Naive B cell (primary cell): ENCODE measurements around the gene DCANP1. TPM values are rescaled to one million over a fixed set of nuclear protein-coding genes. Genes with fewer than 3 reads are reported as not detected.

Source experiments
- ATAC-seq, 2 donors: fragments of 150-1000 bp; cut with Tn5 transposase; 2 replicates each; pipeline ENCODE4 v1.10.0; 2021; ENCODE audit warnings: low read depth in 2 of 2, mild to moderate bottlenecking in 2 of 2, moderate library complexity in 2 of 2
- DNase-seq: peaks from one replicate; pipeline ENCODE4 v3.0.0; 2022
- H3K27ac Mint-ChIP-seq, 6 donors: one replicate each; pipeline ENCODE4 v1.8.0; 2020 to 2022; ENCODE audit warnings: mild to moderate bottlenecking in 6 of 6, mixed read lengths in 6 of 6, moderate library complexity in 5 of 6, inconsistent platforms in 2 of 6
- H3K27me3 Mint-ChIP-seq, 3 donors: one replicate each; pipeline ENCODE4 v1.8.0; 2021 to 2022; ENCODE audit warnings: mixed read lengths in 3 of 3, mild to moderate bottlenecking in 1 of 3
- H3K36me3 Mint-ChIP-seq, 2 donors: one replicate each; pipeline ENCODE4 v1.8.0; 2020 to 2022; ENCODE audit warnings: mixed read lengths in 2 of 2, inconsistent platforms in 1 of 2, mild to moderate bottlenecking in 1 of 2
- H3K4me1 Mint-ChIP-seq, 3 donors: one replicate each; pipeline ENCODE4 v1.8.0; 2020 to 2022; ENCODE audit warnings: mixed read lengths in 3 of 3, inconsistent platforms in 1 of 3, mild to moderate bottlenecking in 1 of 3, moderate library complexity in 1 of 3
- H3K4me3 Mint-ChIP-seq, 8 donors: one replicate each; pipeline ENCODE4 v1.8.0; 2020 to 2022; ENCODE audit warnings: mild to moderate bottlenecking in 8 of 8, mixed read lengths in 8 of 8, moderate library complexity in 8 of 8, inconsistent platforms in 2 of 8
- H3K9me3 Mint-ChIP-seq, 7 donors: one replicate each; pipeline ENCODE4 v1.8.0; 2020 to 2022; ENCODE audit warnings: mixed read lengths in 7 of 7, mild to moderate bottlenecking in 5 of 7, inconsistent platforms in 2 of 7, moderate library complexity in 1 of 7
- polyA plus RNA-seq, 6 donors: library from polyadenylated mRNA; unstranded; fragments of 300-500 nt; fragmentation: Illumina TruSeq; gene quantifications; one replicate each; pipeline ENCODE4 v1.2.3, GENCODE V29; 2021; ENCODE audit warnings: low read depth in 6 of 6

The DCANP1 gene
- polyA plus RNA-seq, 6 donors from 2014 or later = not detected

- Mint-ChIP-seq H3K4me3 (peak within 1 kb of the TSS; percentile 87 to 94 (median 92)), H3K27ac (peak within 1 kb of the TSS; percentile 87 to 98 (median 96)), H3K4me1 (peaks cover 32 to 52% (median 49%) of the 10 kb centered on the region in 3 donors), H3K27me3 (no peaks in the 10 kb centered on the region), H3K36me3 (no peaks in the 10 kb centered on the region), H3K9me3 (no peaks in the 10 kb centered on the region)
- ATAC-seq = peak; percentile 90
- DNase-seq = peak; percentile 85
Observed at GRCh38 chr5:135398855-135399793, 48.0 kb downstream of the DCANP1 start, which contains the start of gene MACROH2A1. Gene MACROH2A1, minus strand, starts transcription at chr5:135399231. Its CDS starts 10,138 bp downstream, at chr5:135389093.

- no peaks in the 10 kb centered on the region for H3K27me3 Mint-ChIP-seq
- no peaks in the 10 kb centered on the region for H3K9me3 Mint-ChIP-seq
- H3K4me1 Mint-ChIP-seq = peaks cover 37 to 60% (median 58%) of the 10 kb centered on the region in 3 donors
- peak; percentile 29 to 39 for ATAC-seq
- H3K27ac Mint-ChIP-seq = peak overlapping the region; percentile 57 to 94 (median 86)
- no peaks in the 10 kb centered on the region for H3K36me3 Mint-ChIP-seq
- peak; percentile 32 for DNase-seq
- H3K4me3 Mint-ChIP-seq = peak overlapping the region; percentile 83 to 94 (median 88)
Observed at GRCh38 chr5:135398160-135398854, 48.8 kb downstream of the DCANP1 start.

GRCh38 chr5:135397084-135397483, 50.1 kb downstream of the DCANP1 start:
- no peak for DNase-seq
- H3K4me3 Mint-ChIP-seq = peak overlapping the region in 7 of 8 donors; percentile 54 to 94 (median 87)
- H3K27me3 Mint-ChIP-seq = no peaks in the 10 kb centered on the region
- no peaks in the 10 kb centered on the region for H3K9me3 Mint-ChIP-seq
- ATAC-seq = no peak
- H3K27ac Mint-ChIP-seq = peak overlapping the region in 4 of 6 donors; percentile 30 to 85 (median 78)
- peaks cover 0 to 4% of the 10 kb centered on the region in 2 donors for H3K36me3 Mint-ChIP-seq
- peaks cover 46 to 72% (median 70%) of the 10 kb centered on the region in 3 donors for H3K4me1 Mint-ChIP-seq

- Mint-ChIP-seq H3K27ac (peak overlapping the region in 4 of 6 donors; percentile 11 to 80 (median 61)), H3K9me3 (no peaks in the 10 kb centered on the region), H3K4me1 (peaks cover 51 to 78% (median 75%) of the 10 kb centered on the region in 3 donors), H3K36me3 (peaks cover 0 to 9% of the 10 kb centered on the region in 2 donors), H3K4me3 (peak overlapping the region in 6 of 8 donors; percentile 22 to 94 (median 66)), H3K27me3 (no peaks in the 10 kb centered on the region)
- ATAC-seq = no peak
- no peak for DNase-seq
Observed at GRCh38 chr5:135396459-135397055, 50.6 kb downstream of the DCANP1 start.

- Mint-ChIP-seq H3K9me3 (no peaks in the 10 kb centered on the region), H3K4me1 (peaks cover 55 to 80% (median 79%) of the 10 kb centered on the region in 3 donors), H3K27ac (peak overlapping the region in 3 of 6 donors; percentile 10 to 80 (median 65)), H3K4me3 (peak overlapping the region in 2 of 8 donors; percentile 21 to 87), H3K36me3 (peaks cover 0 to 9% of the 10 kb centered on the region in 2 donors), H3K27me3 (no peaks in the 10 kb centered on the region)
- ATAC-seq = no peak
- no peak for DNase-seq
Observed at GRCh38 chr5:135395866-135396265, 51.3 kb downstream of the DCANP1 start.

GRCh38 chr5:135395451-135395850, 51.7 kb downstream of the DCANP1 start:
- Mint-ChIP-seq H3K27me3 (no peaks in the 10 kb centered on the region), H3K36me3 (peaks cover 0 to 9% of the 10 kb centered on the region in 2 donors), H3K27ac (peak overlapping the region in 2 of 6 donors; percentile 10 to 80), H3K4me3 (peak overlapping the region in 1 of 8 donors; percentile 87), H3K9me3 (no peaks in the 10 kb centered on the region), H3K4me1 (peaks cover 57 to 80% (median 79%) of the 10 kb centered on the region in 3 donors)
- DNase-seq = no peak
- no peak for ATAC-seq

Other genes starting within 250 kb of the DCANP1 start
- 100 to 1,000 TPM in 5 of 6 donors, 10 to 100 TPM in 1; 85.2 to 170 (median 120) TPM for gene MACROH2A1, start 48.1 kb downstream of the DCANP1 start, polyA plus RNA-seq
- gene TIFAB, start 5.0 kb upstream of the DCANP1 start, polyA plus RNA-seq = not detected
- not detected for gene NEUROG1, start 88.6 kb upstream of the DCANP1 start, polyA plus RNA-seq
- not detected for gene CXCL14, start 131.6 kb upstream of the DCANP1 start, polyA plus RNA-seq